Measurements from ENCODE around the gene ARMS2. TPM values are rescaled to one million over a fixed set of nuclear protein-coding genes. Genes with fewer than 3 reads are reported as not detected.
A peak's percentile ranks its signal among the peaks of the same experiment; 100 is the strongest.

The ARMS2 gene
- total RNA-seq, 1 donor from 2014 or later = not detected

DNA sequence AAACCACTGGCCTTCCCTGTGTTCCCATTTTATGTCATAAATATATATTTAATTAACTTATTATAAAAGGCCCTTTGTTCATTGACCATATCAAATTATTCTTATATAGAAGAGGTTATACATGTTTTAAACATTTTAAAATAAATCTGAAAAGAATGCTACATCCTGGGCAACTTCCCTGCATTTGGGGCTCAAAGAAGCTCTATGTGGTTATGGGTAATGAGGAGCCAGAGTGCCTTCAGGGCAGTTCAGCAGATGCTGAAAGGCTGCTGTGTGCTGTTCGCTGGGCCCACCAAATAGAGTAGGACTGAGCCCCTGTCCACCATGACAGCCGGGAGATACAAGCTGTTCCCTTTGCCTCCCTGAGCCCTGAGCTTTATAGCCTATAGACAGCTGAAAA is 42.8 kb downstream of the ARMS2 start:
- H3K4me3 Mint-ChIP-seq (ENCODE audit: unreplicated experiment) = no peak overlapping the region
- no peak for TF ChIP-seq CTCF (IDR thresholded peaks at IDR 0.05)
- peaks cover 82% of the 10 kb centered on the region for H3K4me1 Mint-ChIP-seq (ENCODE audit: unreplicated experiment)
- no peak for DNase-seq (ENCODE audit: extremely low spot score, unreplicated experiment)
- no peaks in the 10 kb centered on the region for H3K27me3 Mint-ChIP-seq (ENCODE audit: unreplicated experiment)
- H3K36me3 Mint-ChIP-seq (ENCODE audit: unreplicated experiment) = peaks cover 30% of the 10 kb centered on the region
- H3K27ac Mint-ChIP-seq (ENCODE audit: unreplicated experiment) = peak overlapping the region; percentile 95
- H3K9me3 Mint-ChIP-seq (ENCODE audit: unreplicated experiment) = peaks cover 4% of the 10 kb centered on the region

- H3K4me3 Mint-ChIP-seq (ENCODE audit: unreplicated experiment) = no peak overlapping the region
- H3K4me1 Mint-ChIP-seq (ENCODE audit: unreplicated experiment) = peaks cover 78% of the 10 kb centered on the region
- peaks cover 39% of the 10 kb centered on the region for H3K36me3 Mint-ChIP-seq (ENCODE audit: unreplicated experiment)
- peak overlapping the region; percentile 79 for H3K27ac Mint-ChIP-seq (ENCODE audit: unreplicated experiment)
- H3K9me3 Mint-ChIP-seq (ENCODE audit: unreplicated experiment) = peaks cover 4% of the 10 kb centered on the region
- no peaks in the 10 kb centered on the region for H3K27me3 Mint-ChIP-seq (ENCODE audit: unreplicated experiment)
- DNase-seq (ENCODE audit: extremely low spot score, unreplicated experiment) = no peak
- no peak for TF ChIP-seq CTCF (IDR thresholded peaks at IDR 0.05)
These were observed 44.1 kb downstream of the ARMS2 start for GRCh38 chr10:122498521-122498920.

GRCh38 chr10:122499012-122499411 is 44.6 kb downstream of the ARMS2 start:
- Mint-ChIP-seq H3K27ac (ENCODE audit: unreplicated experiment) (peak overlapping the region; percentile 79), H3K9me3 (ENCODE audit: unreplicated experiment) (peaks cover 4% of the 10 kb centered on the region), H3K4me1 (ENCODE audit: unreplicated experiment) (peaks cover 77% of the 10 kb centered on the region), H3K27me3 (ENCODE audit: unreplicated experiment) (no peaks in the 10 kb centered on the region), H3K4me3 (ENCODE audit: unreplicated experiment) (no peak overlapping the region), H3K36me3 (ENCODE audit: unreplicated experiment) (peaks cover 42% of the 10 kb centered on the region)
- no peak for TF ChIP-seq CTCF (IDR thresholded peaks at IDR 0.05)
- no peak for DNase-seq (ENCODE audit: extremely low spot score, unreplicated experiment)

- Mint-ChIP-seq H3K4me3 (ENCODE audit: unreplicated experiment) (peak overlapping the region; percentile 0), H3K9me3 (ENCODE audit: unreplicated experiment) (peaks cover 4% of the 10 kb centered on the region), H3K36me3 (ENCODE audit: unreplicated experiment) (peaks cover 47% of the 10 kb centered on the region), H3K27ac (ENCODE audit: unreplicated experiment) (peak overlapping the region; percentile 79), H3K4me1 (ENCODE audit: unreplicated experiment) (peaks cover 77% of the 10 kb centered on the region), H3K27me3 (ENCODE audit: unreplicated experiment) (no peaks in the 10 kb centered on the region)
- no peak for TF ChIP-seq CTCF (IDR thresholded peaks at IDR 0.05)
- no peak for DNase-seq (ENCODE audit: extremely low spot score, unreplicated experiment)
These were observed 45.1 kb downstream of the ARMS2 start for GRCh38 chr10:122499491-122499941.

GRCh38 chr10:122500194-122500593 is 45.7 kb downstream of the ARMS2 start:
- Mint-ChIP-seq H3K27me3 (ENCODE audit: unreplicated experiment) (no peaks in the 10 kb centered on the region), H3K36me3 (ENCODE audit: unreplicated experiment) (peaks cover 51% of the 10 kb centered on the region), H3K9me3 (ENCODE audit: unreplicated experiment) (peaks cover 4% of the 10 kb centered on the region), H3K4me3 (ENCODE audit: unreplicated experiment) (no peak overlapping the region), H3K27ac (ENCODE audit: unreplicated experiment) (peak overlapping the region; percentile 79), H3K4me1 (ENCODE audit: unreplicated experiment) (peaks cover 77% of the 10 kb centered on the region)
- DNase-seq (ENCODE audit: extremely low spot score, unreplicated experiment) = no peak
- no peak for TF ChIP-seq CTCF (IDR thresholded peaks at IDR 0.05)
